Right ventricle myocardium superior (tissue), 1 donor: ENCODE measurements around the gene ZNF431. TPM values are rescaled to one million over a fixed set of nuclear protein-coding genes. Genes with fewer than 3 reads are reported as not detected.

Experiments
- total RNA-seq: library from RNA; stranded (reverse); fragmentation: NEBNext Ultra II Directional; extraction: Animal tissue kit (Norgen Biotek cat#: 25700); gene quantifications from one replicate; pipeline ENCODE4 v1.2.1, GENCODE V29; 2021
- donor health status: DM: no; HTN: yes; CAD: no; lungs with severe emphysema.

ZNF431 gene
- total RNA-seq, 1 donor from 2014 or later = 9.9 TPM

Other genes starting within 250 kb of the ZNF431 start
- gene ZNF85, start 218.8 kb upstream of the ZNF431 start, total RNA-seq = 2.2 TPM
- 3.8 TPM for gene ZNF430, start 121.4 kb upstream of the ZNF431 start, total RNA-seq
- 2.2 TPM for gene ZNF714, start 59.8 kb upstream of the ZNF431 start, total RNA-seq
- gene ZNF708, start 187.4 kb downstream of the ZNF431 start, total RNA-seq = 3.5 TPM
- 1.8 TPM for gene ZNF738, start 217.0 kb downstream of the ZNF431 start, total RNA-seq